HL-60 (cell line): ENCODE results near the gene RASAL2.

Source experiments
- CTCF ChIP-seq: IDR thresholded peaks from one replicate; pipeline ENCODE4 v1.5.1; 2011; ENCODE audit warnings: low read length, control low read depth, inconsistent platforms; ENCODE audit not compliant: insufficient read depth
- GABPA ChIP-seq: IDR thresholded peaks from 2 replicates; pipeline ENCODE4 v1.6.1; 2012; ENCODE audit warnings: low read depth
- POLR2AphosphoS5 ChIP-seq: IDR thresholded peaks from 2 replicates; pipeline ENCODE4 v1.6.1; 2012; ENCODE audit warnings: low read depth
- REST ChIP-seq: IDR thresholded peaks from 2 replicates; pipeline ENCODE4 v1.6.1; 2012; ENCODE audit warnings: low read depth; ENCODE audit not compliant: insufficient replicate concordance
- SPI1 ChIP-seq: IDR thresholded peaks from 2 replicates; pipeline ENCODE4 v1.6.1; 2012; ENCODE audit warnings: low read depth, mild to moderate bottlenecking, borderline replicate concordance

- no peak for TF ChIP-seq CTCF
- TF ChIP-seq POLR2AphosphoS5: no peak
- TF ChIP-seq REST: no peak
- peak; percentile 78 for TF ChIP-seq SPI1
- TF ChIP-seq GABPA: no peak
These were observed 51.7 kb downstream of the RASAL2 start for GRCh38 chr1:178145605-178146004.
